ENCODE results near the gene KIAA1217.
"Not testable (repeated sequence)": the region's sequence is repeated elsewhere in the genome, so short reads cannot be mapped to it uniquely, and the experiment has no call there.

The KIAA1217 gene

GRCh38 chr10:24341371-24341770 lies 132.4 kb downstream of the KIAA1217 start:
- DNase-seq, result no peak

DNA sequence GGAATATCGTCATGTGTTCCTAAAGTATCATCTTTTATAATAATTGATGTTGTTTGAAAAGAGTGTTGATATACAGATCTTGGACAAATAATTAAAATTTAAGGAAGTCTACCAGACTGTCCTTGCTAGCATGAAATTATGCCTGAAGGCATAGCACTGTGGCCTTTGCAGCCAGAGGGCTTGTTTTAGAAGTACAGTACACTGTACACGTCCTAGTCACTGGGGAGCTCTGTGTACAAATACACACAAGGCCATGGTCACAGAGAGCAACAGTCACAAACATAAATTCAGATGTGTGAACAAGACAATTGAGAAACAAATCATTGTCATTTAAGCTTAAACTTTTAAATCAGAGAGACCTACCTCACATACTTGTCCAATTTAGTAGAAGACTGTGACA lies 133.0 kb downstream of the KIAA1217 start:
- no peak for DNase-seq

GRCh38 chr10:24343686-24344085 lies 134.7 kb downstream of the KIAA1217 start:
- no peak for DNase-seq

DNA sequence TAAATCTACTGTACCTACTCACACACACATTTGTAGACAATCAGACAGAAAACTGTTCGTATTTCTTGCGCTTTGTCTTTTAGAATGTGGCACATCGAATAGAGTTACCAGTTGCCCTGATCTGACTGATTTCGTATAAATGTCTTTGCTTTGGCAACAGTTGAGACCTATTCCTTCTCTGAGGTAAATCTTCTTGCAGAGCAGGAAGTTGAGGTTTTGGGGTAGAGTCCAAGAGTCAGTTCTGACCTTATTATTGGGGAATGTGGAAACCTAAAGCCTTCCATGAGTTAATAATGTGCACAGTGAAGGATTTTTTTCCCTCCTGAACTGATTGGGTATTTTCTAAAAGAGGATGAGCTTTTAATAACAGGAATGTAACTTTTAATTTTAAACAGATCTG lies 135.3 kb downstream of the KIAA1217 start:
- DNase-seq, result no peak

DNA sequence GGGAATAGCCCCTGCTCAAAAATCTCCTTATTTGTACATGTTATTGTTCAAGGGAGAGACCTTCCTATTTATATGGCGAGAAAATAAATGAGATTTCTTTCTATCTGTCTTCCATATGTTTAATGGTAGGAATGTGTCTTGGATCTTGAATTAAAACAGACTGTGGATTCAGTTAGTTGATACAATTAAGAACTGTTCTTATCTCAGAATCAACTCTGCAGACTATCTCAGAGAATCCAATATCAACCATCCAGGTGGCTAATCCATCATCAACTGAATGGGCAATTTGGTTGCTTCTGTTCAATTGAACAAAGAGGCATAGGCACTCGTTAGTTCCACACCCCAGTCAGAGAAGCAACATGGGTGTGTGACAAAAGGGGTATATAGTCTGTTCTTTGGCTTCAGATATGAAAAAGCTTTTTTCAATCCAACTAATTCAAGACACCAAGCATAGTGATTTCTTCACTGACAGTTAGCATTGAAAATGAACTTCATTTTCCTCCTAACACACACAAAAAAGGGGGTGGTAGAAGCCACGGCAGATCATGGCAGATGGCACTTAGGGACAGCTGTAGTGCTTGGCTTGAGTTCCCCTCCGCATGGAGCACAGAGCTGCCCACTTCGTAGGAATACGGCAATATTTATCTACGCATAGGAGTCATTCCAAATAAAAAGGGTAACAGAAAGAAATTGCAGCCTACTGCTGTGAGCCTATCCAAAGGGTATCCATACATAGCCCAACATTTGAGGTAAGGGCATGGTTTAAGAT lies 135.9 kb downstream of the KIAA1217 start:
- no peak for DNase-seq

GRCh38 chr10:24346877-24347519 lies 138.1 kb downstream of the KIAA1217 start:
- DNase-seq, result no peak

- DNase-seq, result no peak
Measured at GRCh38 chr10:24349379-24350001, 140.6 kb downstream of the KIAA1217 start.

DNA sequence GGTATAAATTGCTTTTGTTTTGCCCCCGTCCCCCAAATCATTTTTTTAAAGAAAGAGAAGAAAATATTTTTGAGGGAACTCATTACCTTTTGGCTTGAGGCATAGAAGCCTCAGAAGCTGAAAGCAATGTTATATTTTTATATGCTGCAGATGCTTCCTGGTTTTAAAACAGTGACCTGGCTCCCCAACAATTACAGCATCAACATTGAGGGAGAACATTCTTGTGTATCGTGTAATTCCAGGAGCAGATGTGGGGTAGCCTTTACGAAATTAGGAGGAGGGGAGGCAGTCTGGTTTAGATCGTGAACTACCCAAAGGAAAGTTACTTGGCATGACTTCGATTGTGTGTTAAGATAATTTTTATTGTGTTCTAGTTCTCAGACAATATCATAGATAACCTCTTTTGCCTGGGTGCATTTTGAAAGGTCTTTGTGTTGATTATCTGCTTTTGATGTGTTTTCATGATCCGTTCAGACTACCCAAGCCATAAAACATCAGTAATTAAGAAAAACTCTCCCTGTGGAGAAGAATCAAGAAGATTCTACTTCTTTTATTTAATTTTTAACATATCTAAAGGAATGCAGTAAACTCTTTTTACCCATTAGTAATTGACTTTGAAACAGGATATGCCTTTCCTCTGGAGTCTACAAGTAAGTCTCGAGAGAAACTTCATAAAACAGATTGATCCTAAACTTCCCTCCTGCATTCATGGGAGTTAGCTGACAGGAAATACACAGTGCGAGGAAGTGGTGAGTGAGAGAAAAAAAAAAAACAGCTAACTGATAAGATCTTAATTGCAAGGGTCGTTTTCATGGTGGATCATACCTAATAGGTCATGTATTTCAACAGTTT lies 141.4 kb downstream of the KIAA1217 start:
- DNase-seq, result no peak

DNA sequence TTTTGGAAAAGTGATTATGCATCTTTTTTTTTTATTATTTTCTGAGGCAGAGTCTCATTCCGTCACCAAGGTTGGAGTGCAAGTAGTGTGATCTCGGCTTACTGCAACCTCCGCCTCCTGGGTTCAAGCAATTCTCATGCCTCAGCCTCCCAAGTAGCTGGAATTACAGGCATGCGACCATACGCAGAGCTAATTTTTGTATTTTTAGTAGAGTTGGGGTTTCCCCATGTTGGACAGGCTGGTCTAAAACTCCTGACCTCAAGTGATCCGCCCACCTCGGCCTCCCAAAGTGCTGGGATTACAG lies 141.9 kb downstream of the KIAA1217 start:
- not testable (repeated sequence) for DNase-seq

GRCh38 chr10:24351961-24352360 lies 143.0 kb downstream of the KIAA1217 start:
- DNase-seq, result no peak

GRCh38 chr10:24352399-24352798 lies 143.5 kb downstream of the KIAA1217 start:
- DNase-seq, result no peak

- DNase-seq, result no peak
Measured at GRCh38 chr10:24353319-24353718, 144.4 kb downstream of the KIAA1217 start.

GRCh38 chr10:24355056-24355688 lies 146.2 kb downstream of the KIAA1217 start:
- no peak for DNase-seq

GRCh38 chr10:24357344-24358004 lies 148.5 kb downstream of the KIAA1217 start:
- no peak for DNase-seq

- no peak for DNase-seq
Measured at GRCh38 chr10:24358022-24358421, 149.1 kb downstream of the KIAA1217 start.

DNA sequence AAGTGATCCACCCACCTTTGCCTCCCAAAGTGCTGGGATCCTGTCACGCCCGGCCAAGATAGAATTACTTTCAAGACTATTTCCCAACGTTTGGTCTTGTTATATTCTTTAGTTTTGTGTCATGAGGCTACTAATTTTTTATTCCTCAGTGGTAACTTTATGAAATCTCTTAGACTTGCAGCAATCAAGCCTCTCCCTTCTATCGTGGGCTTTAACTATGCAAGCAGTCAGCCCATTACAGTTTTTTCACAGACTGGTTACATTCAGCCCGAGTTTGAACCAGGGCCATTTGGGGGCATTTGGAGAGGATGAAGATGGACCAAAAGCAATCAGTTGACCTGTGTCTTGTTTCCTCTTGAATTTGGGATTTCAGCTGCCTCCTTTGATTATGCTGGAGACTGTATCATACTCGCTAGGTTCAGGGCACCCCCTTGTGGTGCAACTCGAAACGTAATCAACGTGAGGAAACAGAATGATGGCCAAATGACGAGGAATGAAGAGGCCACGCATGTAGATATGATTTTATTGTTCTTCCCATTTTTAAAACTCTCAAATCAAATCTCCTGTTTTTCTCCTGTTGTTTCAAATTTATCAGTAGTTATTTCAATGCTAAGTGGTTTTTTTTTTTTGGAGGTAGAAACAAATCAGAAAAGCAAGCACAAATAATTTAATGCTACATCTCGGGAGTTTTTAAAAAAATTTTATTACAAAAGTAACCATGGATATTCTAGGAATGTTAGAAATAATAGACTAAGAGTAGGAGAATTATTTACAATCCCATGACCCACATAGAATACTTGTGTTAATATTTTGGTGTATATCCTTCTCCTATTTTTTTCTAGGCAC lies 151.6 kb downstream of the KIAA1217 start:
- peak; percentile 30 for DNase-seq

- no peak for DNase-seq
Measured at GRCh38 chr10:24363070-24363469, 154.1 kb downstream of the KIAA1217 start.

- no peak for DNase-seq
Measured at GRCh38 chr10:24367688-24368087, 158.8 kb downstream of the KIAA1217 start.

DNA sequence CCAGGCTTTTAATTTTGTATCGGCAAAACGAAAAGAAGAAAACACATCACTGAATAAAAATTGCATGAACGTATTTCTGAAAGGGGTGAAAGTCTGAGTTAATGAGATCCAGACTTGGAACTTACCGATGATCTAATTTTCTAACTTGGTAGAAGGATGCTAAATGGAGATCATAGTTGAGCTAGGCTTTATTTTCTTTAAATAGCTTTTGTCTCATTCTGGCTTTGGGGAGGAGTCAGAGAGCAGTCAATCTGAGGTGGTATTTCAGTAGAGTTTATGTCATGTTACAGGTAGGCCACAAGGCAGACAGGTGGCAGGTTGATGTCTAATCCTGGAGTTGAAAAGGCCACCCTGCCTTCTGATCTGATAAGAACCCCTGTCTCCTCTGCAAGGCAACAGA lies 161.9 kb downstream of the KIAA1217 start:
- no peak for DNase-seq

GRCh38 chr10:24371396-24371795 lies 162.5 kb downstream of the KIAA1217 start:
- DNase-seq, result no peak

Data from NCI-H69 (cell line).